IMR-90 (cell line): ENCODE data around the gene MSANTD1. TPM values are rescaled to one million over a fixed set of nuclear protein-coding genes. Genes with fewer than 3 reads are reported as not detected.

Experiments
- ATAC-seq: fragments of 200-7000 bp; cut with Tn5 transposase; 2 replicates; pipeline ENCODE4 v1.9.1; 2020; ENCODE audit warnings: low read depth, mild to moderate bottlenecking, moderate library complexity
- BruUV-seq: library from RNA; stranded (reverse); fragments of 400-500 nt; replicated peaks from 2 replicates; lab custom pipeline; 2021; lab: Mats Ljungman, UMichigan
- CTCF ChIA-PET: fragments of 300-600 bp; formaldehyde crosslinking; extraction: SDS; loops from one replicate; lab custom pipeline; 2021; ENCODE audit warnings: antibody characterized with exemption; lab: Yijun Ruan, JAX
- POLR2A ChIA-PET: fragments of 300-600 bp; sonication (Branson Sonifier 250); formaldehyde crosslinking; loops from one replicate; lab custom pipeline; 2022; ENCODE audit warnings: antibody characterized with exemption; ENCODE audit not compliant: unreplicated experiment; lab: Charles Lee
- DNase-seq: peaks from one replicate; pipeline ENCODE4 v3.0.0; 2013
- H2AFZ ChIP-seq: replicated peaks from 2 replicates; pipeline ENCODE3; 2013; ENCODE audit warnings: low read length, mild to moderate bottlenecking; ENCODE audit not compliant: poor library complexity
- H2AK5ac ChIP-seq: 2 replicates; pipeline ENCODE4 v1.6.1; 2013; ENCODE audit warnings: low read depth, low read length, inconsistent platforms
- H2AK9ac ChIP-seq: replicated peaks from 2 replicates; pipeline ENCODE3; 2013; ENCODE audit warnings: mild to moderate bottlenecking, low read depth, low read length, moderate library complexity; ENCODE audit not compliant: poor library complexity
- H2BK120ac ChIP-seq: 2 replicates; pipeline ENCODE4 v1.6.1; 2013; ENCODE audit warnings: low read depth, low read length, inconsistent platforms
- H2BK15ac ChIP-seq: 3 replicates; pipeline ENCODE4 v1.6.1; 2013; ENCODE audit warnings: low read depth, low read length, inconsistent platforms
- H2BK20ac ChIP-seq: 2 replicates; pipeline ENCODE4 v1.6.1; 2013; ENCODE audit warnings: low read depth, mild to moderate bottlenecking, inconsistent platforms, low read length, moderate library complexity
- H2BK5ac ChIP-seq: 2 replicates; pipeline ENCODE4 v1.6.1; 2013; ENCODE audit warnings: mild to moderate bottlenecking, low read depth, low read length, inconsistent platforms; ENCODE audit not compliant: poor library complexity, severe bottlenecking
- H3K14ac ChIP-seq: replicated peaks from 2 replicates; pipeline ENCODE4 v1.6.1; 2013; ENCODE audit warnings: low read depth, low read length, inconsistent platforms
- H3K18ac ChIP-seq: 2 replicates; pipeline ENCODE4 v1.6.1; 2013; ENCODE audit warnings: low read depth, low read length, control low read depth
- H3K23ac ChIP-seq: 2 replicates; pipeline ENCODE4 v1.6.1; 2013; ENCODE audit warnings: low read depth, low read length, inconsistent platforms
- H3K27ac ChIP-seq: 2 replicates; pipeline ENCODE4 v1.5.1; 2013; ENCODE audit warnings: mild to moderate bottlenecking, control low read depth, low read length; ENCODE audit not compliant: insufficient read depth
- H3K27me3 ChIP-seq: 2 replicates; pipeline ENCODE4 v1.6.1; 2013; ENCODE audit warnings: low read length; ENCODE audit not compliant: control insufficient read depth, insufficient read depth
- H3K36me3 ChIP-seq: 2 replicates; pipeline ENCODE4 v1.6.1; 2013; ENCODE audit warnings: low read length, mixed read lengths; ENCODE audit not compliant: control insufficient read depth, insufficient read depth
- H3K4ac ChIP-seq: 2 replicates; pipeline ENCODE4 v1.6.1; 2013; ENCODE audit warnings: low read depth, low read length, inconsistent platforms
- H3K4me1 ChIP-seq: 2 replicates; pipeline ENCODE4 v1.6.1; 2013; ENCODE audit warnings: low read length, mixed read lengths; ENCODE audit not compliant: control insufficient read depth, insufficient read depth
- H3K4me2 ChIP-seq: 2 replicates; pipeline ENCODE4 v1.6.1; 2013; ENCODE audit warnings: low read depth, mild to moderate bottlenecking, control low read depth, low read length, moderate library complexity
- H3K4me3 ChIP-seq: 2 replicates; pipeline ENCODE4 v1.5.1; 2013; ENCODE audit warnings: low read depth, mild to moderate bottlenecking, control low read depth, low read length, moderate library complexity; ENCODE audit not compliant: insufficient read depth
- H3K56ac ChIP-seq: 2 replicates; pipeline ENCODE4 v1.6.1; 2013; ENCODE audit warnings: low read length, inconsistent platforms; ENCODE audit not compliant: insufficient read depth; ENCODE audit errors: extremely low read depth
- H3K79me1 ChIP-seq, 2 experiments: 2 replicates each; pipeline ENCODE4 v1.6.1; 2013; ENCODE audit warnings: low read length in 2 of 2, inconsistent platforms in 1 of 2, low read depth in 1 of 2
- H3K9ac ChIP-seq: 2 replicates; pipeline ENCODE4 v1.6.1; 2013; ENCODE audit warnings: low read depth, low read length, control low read depth
- H3K9me1 ChIP-seq: 2 replicates; pipeline ENCODE4 v1.6.1; 2013; ENCODE audit warnings: low read length, inconsistent platforms; ENCODE audit not compliant: insufficient read depth
- H3K9me3 ChIP-seq: 2 replicates; pipeline ENCODE4 v1.6.1; 2013; ENCODE audit warnings: low read length; ENCODE audit not compliant: control insufficient read depth, insufficient read depth
- H4K20me1 ChIP-seq: 2 replicates; pipeline ENCODE4 v1.6.1; 2013; ENCODE audit warnings: low read length, inconsistent platforms; ENCODE audit not compliant: insufficient read depth
- H4K5ac ChIP-seq: 2 replicates; pipeline ENCODE4 v1.6.1; 2013; ENCODE audit warnings: mild to moderate bottlenecking, low read depth, low read length, control low read depth
- H4K8ac ChIP-seq, 2 experiments: 2 replicates each; pipeline ENCODE4 v1.6.1; 2013; ENCODE audit warnings: low read depth in 2 of 2, low read length in 2 of 2, control low read depth in 1 of 2, inconsistent platforms in 1 of 2
- H4K91ac ChIP-seq: 2 replicates; pipeline ENCODE4 v1.6.1; 2013; ENCODE audit warnings: low read depth, low read length, inconsistent platforms; ENCODE audit not compliant: insufficient read depth
- BHLHE40 ChIP-seq: fragments of 150-350 bp; IDR thresholded peaks from 2 replicates; pipeline ENCODE4 v1.6.1; 2016; ENCODE audit warnings: mild to moderate bottlenecking, low read depth, low read length
- CEBPB ChIP-seq: IDR thresholded peaks from 2 replicates; pipeline ENCODE4 v1.6.1; 2012; ENCODE audit warnings: low read depth, low read length, improper control_type of control experiment
- CHD1 ChIP-seq: IDR thresholded peaks from 2 replicates; pipeline ENCODE4 v1.6.1; 2012; ENCODE audit warnings: low read depth, low read length, improper control_type of control experiment
- CTCF ChIP-seq: conservative IDR thresholded peaks from 2 replicates; pipeline ENCODE4 v1.5.1; 2012; ENCODE audit warnings: mild to moderate bottlenecking, low read depth, low read length, improper control_type of control experiment
- ELK1 ChIP-seq: fragments of 150-350 bp; IDR thresholded peaks from 2 replicates; pipeline ENCODE4 v1.6.1; 2016; ENCODE audit warnings: low read depth, mild to moderate bottlenecking, low read length, moderate library complexity, borderline replicate concordance
- MAFK ChIP-seq: IDR thresholded peaks from 2 replicates; pipeline ENCODE4 v1.6.1; 2012; ENCODE audit warnings: low read depth, low read length, improper control_type of control experiment
- MAZ ChIP-seq: IDR thresholded peaks from 2 replicates; pipeline ENCODE4 v1.6.1; 2012; ENCODE audit warnings: low read depth, mild to moderate bottlenecking, low read length, improper control_type of control experiment, moderate library complexity, borderline replicate concordance
- MXI1 ChIP-seq: IDR thresholded peaks from 2 replicates; pipeline ENCODE4 v1.6.1; 2012; ENCODE audit warnings: low read depth, mild to moderate bottlenecking, low read length, moderate library complexity, borderline replicate concordance
- NFE2L2 ChIP-seq: fragments of 150-350 bp; IDR thresholded peaks from 2 replicates; pipeline ENCODE4 v1.6.1; 2016; ENCODE audit warnings: low read depth, mild to moderate bottlenecking, low read length
- POLR2A ChIP-seq: IDR thresholded peaks from 2 replicates; pipeline ENCODE4 v1.6.1; 2012; ENCODE audit warnings: mild to moderate bottlenecking, low read depth, low read length
- RAD21 ChIP-seq: IDR thresholded peaks from 2 replicates; pipeline ENCODE4 v1.6.1; 2012; ENCODE audit warnings: low read length, improper control_type of control experiment
- RCOR1 ChIP-seq: IDR thresholded peaks from 2 replicates; pipeline ENCODE4 v1.6.1; 2012; ENCODE audit warnings: mild to moderate bottlenecking, low read length, improper control_type of control experiment; ENCODE audit not compliant: insufficient replicate concordance
- RFX5 ChIP-seq: IDR thresholded peaks from 2 replicates; pipeline ENCODE4 v1.8.0; 2012; ENCODE audit warnings: low read depth, mild to moderate bottlenecking, low read length, moderate library complexity
- SMC3 ChIP-seq: fragments of 150-350 bp; IDR thresholded peaks from 2 replicates; pipeline ENCODE4 v1.6.1; 2016; ENCODE audit warnings: low read depth, mild to moderate bottlenecking, antibody characterized with exemption, low read length, moderate library complexity
- USF2 ChIP-seq: fragments of 150-350 bp; IDR thresholded peaks from 2 replicates; pipeline ENCODE4 v1.6.1; 2017; ENCODE audit warnings: mild to moderate bottlenecking, antibody characterized with exemption, low read length, low read depth
- WGBS, 2 experiments: methylation state at CpG; one replicate each; pipeline versions ENCODE4 v1.1.5 to v1.1.7; 2013; ENCODE audit warnings: missing lambda C conversion rate in 2 of 2; ENCODE audit not compliant: insufficient read length in 1 of 2; ENCODE audit errors: extremely low coverage in 2 of 2; 5-methylcytosine and 5-hydroxymethylcytosine counted together
- dilution Hi-C: fragments of 300-500 bp; cut with HindIII; formaldehyde crosslinking; loops from one replicate; pipeline ENCODE4 v1.14.3; 2018; ENCODE audit warnings: low sequenced_read_pairs; ENCODE audit not compliant: unreplicated experiment
- in situ Hi-C: fragments of 300-500 bp; cut with MboI; formaldehyde crosslinking; loops from 3 replicates; pipeline ENCODE4 v1.14.3; 2019; ENCODE audit warnings: low sequenced_read_pairs, inconsistent platforms, mixed read lengths
- intact Hi-C: fragments of 100-400 bp; cut with micrococcal nuclease; formaldehyde crosslinking; loops from 2 replicates; pipeline ENCODE4 v1.10.0; 2022
- polyA plus RNA-seq, 3 experiments: library from polyadenylated mRNA; depleted of rRNA; stranded (reverse); fragments of >200 nt; gene quantifications; 2 replicates each; pipeline ENCODE4 v1.2.3, GENCODE V29; 2012; ENCODE audit warnings: low replicate concordance in 1 of 3
- total RNA-seq: library from RNA; depleted of rRNA; stranded (reverse); fragments of >200 nt; gene quantifications from 2 replicates; pipeline ENCODE4 v1.2.3, GENCODE V29; 2012

Gene MSANTD1
- total and polyA plus RNA-seq, 2 of the 4 experiments (the other 2 are of a cell fraction) = under 0.01 to 0.07 TPM

GRCh38 chr4:3213106-3213425 is 35.9 kb upstream of the MSANTD1 start:
- Histone ChIP-seq H2BK5ac (no peak overlapping the region), H3K27me3 (no peaks in the 10 kb centered on the region), H3K4me2 (no peak overlapping the region), H3K9ac (no peak overlapping the region), H3K9me1 (peaks cover 11% of the 10 kb centered on the region), H4K20me1 (no peaks in the 10 kb centered on the region), H2AK9ac (no peak overlapping the region), H3K23ac (no peak overlapping the region), H4K91ac (no peak overlapping the region), H3K79me1 (no peaks in the 10 kb centered on the region), H3K27ac (no peak overlapping the region), H3K4me3 (no peak overlapping the region), H3K4ac (no peak overlapping the region), H4K8ac (no peak overlapping the region), H3K14ac (no peak overlapping the region), H2BK120ac (no peak overlapping the region), H3K18ac (no peak overlapping the region), H3K9me3 (no peaks in the 10 kb centered on the region), H3K36me3 (peaks cover 60% of the 10 kb centered on the region), H2AFZ (no peak overlapping the region), H2BK15ac (no peak overlapping the region), H3K4me1 (no peaks in the 10 kb centered on the region), H2AK5ac (no peak overlapping the region), H4K5ac (no peak overlapping the region), H3K56ac (no peak overlapping the region), H2BK20ac (no peak overlapping the region)
- ATAC-seq = no peak
- POLR2A ChIA-PET = no interaction called here
- intact Hi-C loops = no loop called here
- no peak for DNase-seq
- BruUV-seq = no TSS peak
- dilution Hi-C loops = no loop called here
- WGBS, 2 experiments = no CpG with 5 or more reads among the region's 4 CpGs
- TF ChIP-seq MAFK (no peak), POLR2A (no peak), BHLHE40 (no peak), RFX5 (no peak), CTCF (no peak), RAD21 (no peak), RCOR1 (no peak), USF2 (no peak), NFE2L2 (no peak), SMC3 (no peak), MXI1 (no peak), ELK1 (no peak), MAZ (no peak), CHD1 (no peak), CEBPB (no peak)
- CTCF ChIA-PET = no interaction called here
- in situ Hi-C loops = no loop called here
